ENCODE results near the gene FAP.

FAP gene

GRCh38 chr2:162243294-162243693 is at the start of gene FAP:
Gene FAP, minus strand, starts transcription at chr2:162243445. Its CDS starts 118 bp downstream, at chr2:162243327.
- no peak for DNase-seq

- DNase-seq, result no peak
Measured at GRCh38 chr2:162291748-162292147, 48.5 kb upstream of the FAP start.

GRCh38 chr2:162282765-162283425 is 39.6 kb upstream of the FAP start:
- DNase-seq, result no peak

- no peak for DNase-seq
Measured at GRCh38 chr2:162280654-162281053, 37.4 kb upstream of the FAP start.

- no peak for DNase-seq
Measured at GRCh38 chr2:162277381-162277780, 34.1 kb upstream of the FAP start.

- no peak for DNase-seq
Measured at GRCh38 chr2:162267996-162268395, 24.8 kb upstream of the FAP start.

GRCh38 chr2:162267496-162267895 is 24.3 kb upstream of the FAP start:
- DNase-seq, result no peak

- DNase-seq, result no peak
Measured at GRCh38 chr2:162266460-162266760, 23.2 kb upstream of the FAP start.

GRCh38 chr2:162265666-162266459 is 22.6 kb upstream of the FAP start:
- DNase-seq, result no peak

GRCh38 chr2:162261032-162261945 is 18.0 kb upstream of the FAP start:
- DNase-seq, result peak; percentile 22

- no peak for DNase-seq
Measured at GRCh38 chr2:162258686-162259085, 15.4 kb upstream of the FAP start.

GRCh38 chr2:162258169-162258568 is 14.9 kb upstream of the FAP start:
- DNase-seq, result no peak

- no peak for DNase-seq
Measured at GRCh38 chr2:162257425-162257824, 14.2 kb upstream of the FAP start.

- DNase-seq, result no peak
Measured at GRCh38 chr2:162256591-162256991, 13.3 kb upstream of the FAP start.

- DNase-seq, result no peak
Measured at GRCh38 chr2:162254236-162254871, 11.1 kb upstream of the FAP start.

- no peak for DNase-seq
Measured at GRCh38 chr2:162253435-162253834, 10.2 kb upstream of the FAP start.

- DNase-seq, result no peak
Measured at GRCh38 chr2:162252153-162252552, 8.9 kb upstream of the FAP start.

- no peak for DNase-seq
Measured at GRCh38 chr2:162245781-162246180, 2.5 kb upstream of the FAP start.

GRCh38 chr2:162245061-162245460 is 1.8 kb upstream of the FAP start:
- DNase-seq, result no peak

- no peak for DNase-seq
Measured at GRCh38 chr2:162244541-162245031, 1.3 kb upstream of the FAP start.

- DNase-seq, result no peak
Measured at GRCh38 chr2:162243715-162244114, 470 bp upstream of the FAP start.

GRCh38 chr2:162242586-162243280 is 512 bp downstream of the FAP start:
- DNase-seq, result no peak
